Colonic mucosa (tissue), 4 donors: Measurements from ENCODE around the gene C10orf90. TPM values are rescaled to one million over a fixed set of nuclear protein-coding genes. Genes with fewer than 3 reads are reported as not detected.

Experiments used
- DNase-seq: peaks from one replicate; pipeline ENCODE4 v3.0.0-alpha.2; 2020
- H3K27ac ChIP-seq: fragments of 200-600 bp; one replicate; pipeline ENCODE4 v1.8.0; 2021
- H3K27me3 ChIP-seq: fragments of 200-600 bp; one replicate; pipeline ENCODE4 v1.8.0; 2021
- H3K36me3 ChIP-seq: fragments of 200-600 bp; one replicate; pipeline ENCODE4 v1.8.0; 2021
- H3K4me1 ChIP-seq: fragments of 200-600 bp; one replicate; pipeline ENCODE4 v1.8.0; 2021; ENCODE audit warnings: mild to moderate bottlenecking
- H3K4me3 ChIP-seq: fragments of 200-600 bp; one replicate; pipeline ENCODE4 v1.8.0; 2021
- H3K9ac ChIP-seq, 2 donors: one replicate each; pipeline ENCODE4 v1.7.0; 2013; ENCODE audit warnings: control low read depth in 2 of 2, low read depth in 2 of 2, low read length in 2 of 2
- H3K9me3 ChIP-seq: fragments of 200-600 bp; one replicate; pipeline ENCODE4 v1.8.0; 2021
- intact Hi-C: fragments of 100-400 bp; cut with DNase I; formaldehyde crosslinking; loops from one replicate; pipeline ENCODE4 v1.14.1; 2022
- total RNA-seq, 2 donors: library from RNA; stranded (reverse); fragmentation: NEBNext Ultra II Directional in 1 of 2; extraction: Animal tissue kit (Norgen Biotek cat#: 25700) in 1 of 2; gene quantifications; one replicate each; pipeline ENCODE4 v1.2.1, GENCODE V29; 2021
- TF ChIP-seq, protein P1 (sequence below): fragments of 200-600 bp; IDR thresholded peaks from one replicate; pipeline ENCODE4 v1.8.0; 2022; ENCODE audit warnings: antibody characterized with exemption, mild to moderate bottlenecking
- donor health status: healthy.
- donor health status: DM: no; HTN: no; CAD: no.
- donor health status: DM: no; HTN: no; CAD: no.

The C10orf90 gene
- total RNA-seq, 2 donors from 2014 or later = not detected

DNA sequence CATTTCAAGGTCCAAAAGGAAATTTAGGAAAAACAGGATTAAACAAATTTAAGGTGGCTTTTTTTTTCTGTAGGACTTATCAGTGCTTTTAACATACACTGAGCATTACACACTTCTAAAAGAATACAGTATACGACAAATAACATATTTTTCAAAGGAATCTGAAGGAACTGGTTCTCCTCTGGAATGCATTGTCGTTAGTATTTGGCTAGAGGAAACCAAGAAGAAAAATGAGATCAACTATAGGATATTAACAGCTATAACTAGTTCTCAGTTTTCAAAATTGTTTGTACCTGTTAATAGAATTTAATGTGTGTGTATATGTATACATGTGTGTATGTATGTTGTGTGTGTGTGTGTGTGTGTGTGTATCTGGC, 232.1 kb downstream of the C10orf90 start:
- no peaks in the 10 kb centered on the region for H3K27me3 ChIP-seq
- TF ChIP-seq, protein P1, sequence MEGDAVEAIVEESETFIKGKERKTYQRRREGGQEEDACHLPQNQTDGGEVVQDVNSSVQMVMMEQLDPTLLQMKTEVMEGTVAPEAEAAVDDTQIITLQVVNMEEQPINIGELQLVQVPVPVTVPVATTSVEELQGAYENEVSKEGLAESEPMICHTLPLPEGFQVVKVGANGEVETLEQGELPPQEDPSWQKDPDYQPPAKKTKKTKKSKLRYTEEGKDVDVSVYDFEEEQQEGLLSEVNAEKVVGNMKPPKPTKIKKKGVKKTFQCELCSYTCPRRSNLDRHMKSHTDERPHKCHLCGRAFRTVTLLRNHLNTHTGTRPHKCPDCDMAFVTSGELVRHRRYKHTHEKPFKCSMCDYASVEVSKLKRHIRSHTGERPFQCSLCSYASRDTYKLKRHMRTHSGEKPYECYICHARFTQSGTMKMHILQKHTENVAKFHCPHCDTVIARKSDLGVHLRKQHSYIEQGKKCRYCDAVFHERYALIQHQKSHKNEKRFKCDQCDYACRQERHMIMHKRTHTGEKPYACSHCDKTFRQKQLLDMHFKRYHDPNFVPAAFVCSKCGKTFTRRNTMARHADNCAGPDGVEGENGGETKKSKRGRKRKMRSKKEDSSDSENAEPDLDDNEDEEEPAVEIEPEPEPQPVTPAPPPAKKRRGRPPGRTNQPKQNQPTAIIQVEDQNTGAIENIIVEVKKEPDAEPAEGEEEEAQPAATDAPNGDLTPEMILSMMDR = no peak

DNA sequence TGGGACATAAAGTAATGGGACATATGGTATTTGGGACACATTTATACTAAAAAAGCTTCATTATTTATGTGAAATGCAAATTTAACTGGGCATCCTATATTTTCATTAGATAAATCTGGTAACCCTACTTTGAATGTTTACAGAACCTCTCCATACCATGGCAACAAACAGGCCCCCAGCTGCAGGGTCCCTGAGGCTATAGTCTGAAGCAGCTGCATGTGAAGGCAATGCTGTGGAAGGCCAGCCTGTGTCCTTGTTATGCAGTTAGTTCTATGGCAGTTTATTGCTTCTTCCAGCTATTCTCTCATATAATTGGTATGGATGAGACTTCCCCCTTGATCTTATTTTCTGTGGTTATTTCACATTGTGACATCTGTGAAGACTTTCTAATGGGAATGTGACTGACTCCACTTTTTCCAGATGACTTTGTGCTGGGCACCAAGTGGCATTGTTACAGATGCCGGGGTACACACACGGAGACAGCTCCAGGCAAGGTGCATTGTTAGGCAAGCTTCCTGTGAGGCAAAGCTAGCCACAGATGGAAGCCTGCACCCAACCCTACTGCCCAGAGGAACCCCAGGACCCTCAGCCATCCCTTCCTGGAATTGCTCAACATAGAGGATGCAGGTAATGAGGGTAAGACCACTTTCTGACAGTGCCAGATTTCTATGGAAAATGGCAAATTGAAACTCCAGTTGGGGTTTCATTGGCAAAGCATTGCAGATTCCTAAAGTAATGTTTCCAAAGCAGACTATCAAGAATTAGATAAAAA, 232.7 kb downstream of the C10orf90 start:
- no peaks in the 10 kb centered on the region for H3K36me3 ChIP-seq
- no peaks in the 10 kb centered on the region for H3K27me3 ChIP-seq
- DNase-seq = no peak
- no peaks in the 10 kb centered on the region for H3K4me1 ChIP-seq
- no peak overlapping the region for H3K27ac ChIP-seq
- intact Hi-C loops = no loop called here
- no peak overlapping the region for H3K9ac ChIP-seq
- H3K9me3 ChIP-seq = no peaks in the 10 kb centered on the region
- H3K4me3 ChIP-seq = no peak overlapping the region
- TF ChIP-seq, protein P1 = no peak

More for the DNA sequence above, 232.1 kb downstream of the C10orf90 start:
- H3K4me3 ChIP-seq = no peak overlapping the region
- no peaks in the 10 kb centered on the region for H3K36me3 ChIP-seq
- H3K9ac ChIP-seq = no peak overlapping the region
- H3K27ac ChIP-seq = no peak overlapping the region
- H3K4me1 ChIP-seq = no peaks in the 10 kb centered on the region
- DNase-seq = no peak
- H3K9me3 ChIP-seq = no peaks in the 10 kb centered on the region
- intact Hi-C loops = no loop called here

DNA sequence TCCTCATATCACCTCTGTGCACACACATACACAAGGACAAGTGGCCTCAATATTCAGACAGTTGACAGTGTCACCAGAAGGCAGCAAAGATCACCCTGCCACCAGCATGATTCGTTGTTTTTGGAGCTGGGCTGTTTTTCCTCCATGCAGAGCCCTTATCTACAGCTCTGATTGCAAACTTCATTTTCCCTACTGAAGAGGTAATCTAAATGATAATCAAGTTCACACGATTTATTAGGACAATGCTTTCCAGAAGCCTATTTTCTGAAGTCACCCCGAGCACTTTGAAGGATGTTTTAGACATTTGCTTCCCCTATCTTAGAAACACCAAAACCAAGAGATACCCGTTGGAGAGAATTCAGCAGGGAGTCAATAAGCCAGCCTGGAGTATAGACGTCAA, 236.3 kb downstream of the C10orf90 start:
- intact Hi-C loops = no loop called here
- Histone ChIP-seq H3K9me3 (no peaks in the 10 kb centered on the region), H3K27me3 (no peaks in the 10 kb centered on the region), H3K9ac (no peak overlapping the region), H3K4me3 (no peak overlapping the region), H3K4me1 (no peaks in the 10 kb centered on the region), H3K27ac (no peak overlapping the region), H3K36me3 (no peaks in the 10 kb centered on the region)
- no peak for DNase-seq
- TF ChIP-seq, protein P1 = no peak

DNA sequence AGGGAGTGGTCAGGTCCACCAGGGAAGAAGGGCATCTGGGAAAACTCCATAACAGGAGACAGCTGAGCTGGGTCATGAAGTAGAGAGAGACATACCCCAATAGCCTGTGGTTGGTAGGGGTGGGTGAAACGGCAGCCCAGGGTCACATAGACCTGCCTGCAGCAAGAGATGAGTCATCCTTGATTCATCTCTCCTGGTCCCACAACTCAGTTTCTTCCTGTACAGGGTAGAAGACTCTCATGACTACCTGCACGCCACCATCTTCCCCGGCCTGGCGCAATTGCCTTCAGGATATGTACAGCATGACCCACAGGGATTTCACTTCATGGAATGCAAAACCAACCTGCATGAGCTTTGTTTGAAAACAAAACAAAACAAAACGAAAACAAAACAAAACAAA, 237.1 kb downstream of the C10orf90 start:
- intact Hi-C loops = no loop called here
- TF ChIP-seq, protein P1 = no peak
- no peaks in the 10 kb centered on the region for H3K9me3 ChIP-seq
- H3K4me3 ChIP-seq = no peak overlapping the region
- no peak overlapping the region for H3K9ac ChIP-seq
- no peaks in the 10 kb centered on the region for H3K36me3 ChIP-seq
- DNase-seq = no peak
- H3K27ac ChIP-seq = no peak overlapping the region
- H3K27me3 ChIP-seq = no peaks in the 10 kb centered on the region
- H3K4me1 ChIP-seq = no peaks in the 10 kb centered on the region

DNA sequence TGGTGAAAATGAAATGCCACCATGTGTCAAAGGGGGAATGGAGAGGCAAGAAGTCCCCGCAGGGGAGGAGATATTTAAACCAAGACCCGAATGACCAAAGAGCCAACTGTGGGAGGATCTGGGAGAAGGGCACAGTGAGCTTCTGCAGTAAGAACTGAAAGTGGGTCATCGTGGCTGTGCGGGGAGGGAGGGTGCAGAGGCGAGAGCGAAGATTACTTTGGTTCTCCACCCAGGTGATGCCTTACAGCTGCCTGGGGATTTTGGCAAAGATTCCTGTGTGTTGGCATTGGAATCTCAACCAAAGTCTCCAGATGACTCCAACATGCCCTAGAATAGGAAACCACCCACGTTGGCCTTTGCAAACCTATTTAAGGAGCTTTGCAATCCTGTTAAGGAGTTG, 238.0 kb downstream of the C10orf90 start:
- TF ChIP-seq, protein P1 = no peak
- Histone ChIP-seq H3K36me3 (no peaks in the 10 kb centered on the region), H3K27ac (no peak overlapping the region), H3K9me3 (no peaks in the 10 kb centered on the region), H3K4me1 (no peaks in the 10 kb centered on the region), H3K9ac (no peak overlapping the region), H3K4me3 (no peak overlapping the region), H3K27me3 (no peaks in the 10 kb centered on the region)
- intact Hi-C loops = no loop called here
- DNase-seq = no peak
